CD4-positive, alpha-beta T cell treated with Interleukin-17A for 4 hours (primary cell): Measurements from ENCODE around the gene ADAMTS13.

Experiments used
- DNase-seq: peaks from one replicate; pipeline ENCODE4 v3.0.0-alpha.2; 2020; ENCODE audit warnings: mixed read lengths

ADAMTS13 gene

GRCh38 chr9:133457233-133457632 lies 35.1 kb downstream of the ADAMTS13 start:
- no peak for DNase-seq

- DNase-seq, result no peak
Observed at GRCh38 chr9:133457748-133458147, 35.6 kb downstream of the ADAMTS13 start.

- DNase-seq, result no peak
Observed at GRCh38 chr9:133458643-133459312, 36.6 kb downstream of the ADAMTS13 start.

GRCh38 chr9:133459476-133460404 lies 37.6 kb downstream of the ADAMTS13 start, which contains the start of gene CACFD1:
TSS of gene CACFD1 (plus strand) at chr9:133459978. CDS start at chr9:133460067, 89 bp downstream.
- DNase-seq, result peak; percentile 97

GRCh38 chr9:133460405-133461175 lies 38.4 kb downstream of the ADAMTS13 start:
- no peak for DNase-seq

GRCh38 chr9:133461975-133462374 lies 39.8 kb downstream of the ADAMTS13 start:
- no peak for DNase-seq

- no peak for DNase-seq
Observed at GRCh38 chr9:133463234-133463863, 41.2 kb downstream of the ADAMTS13 start.

- DNase-seq, result no peak
Observed at GRCh38 chr9:133463864-133464615, 41.9 kb downstream of the ADAMTS13 start.

GRCh38 chr9:133464638-133465037 lies 42.5 kb downstream of the ADAMTS13 start:
- no peak for DNase-seq

- no peak for DNase-seq
Observed at GRCh38 chr9:133465984-133466383, 43.8 kb downstream of the ADAMTS13 start.

GRCh38 chr9:133467101-133467500 lies 44.9 kb downstream of the ADAMTS13 start:
- DNase-seq, result no peak

- DNase-seq, result no peak
Observed at GRCh38 chr9:133468374-133468773, 46.2 kb downstream of the ADAMTS13 start.

- DNase-seq, result no peak
Observed at GRCh38 chr9:133468777-133469421, 46.7 kb downstream of the ADAMTS13 start.

- DNase-seq, result no peak
Observed at GRCh38 chr9:133470427-133470924, 48.3 kb downstream of the ADAMTS13 start.

- no peak for DNase-seq
Observed at GRCh38 chr9:133470988-133471387, 48.8 kb downstream of the ADAMTS13 start.

GRCh38 chr9:133471551-133472276 lies 49.5 kb downstream of the ADAMTS13 start:
- no peak for DNase-seq

- DNase-seq, result no peak
Observed at GRCh38 chr9:133472277-133472645, 50.1 kb downstream of the ADAMTS13 start.

GRCh38 chr9:133472753-133473378 lies 50.7 kb downstream of the ADAMTS13 start:
- DNase-seq, result no peak

- DNase-seq, result no peak
Observed at GRCh38 chr9:133473743-133474142, 51.6 kb downstream of the ADAMTS13 start.

- no peak for DNase-seq
Observed at GRCh38 chr9:133474215-133474614, 52.0 kb downstream of the ADAMTS13 start.
